ENCODE results near the gene TGM1.
"Not testable (repeated sequence)": the region's sequence is repeated elsewhere in the genome, so short reads cannot be mapped to it uniquely, and the experiment has no call there.

Gene TGM1

DNA sequence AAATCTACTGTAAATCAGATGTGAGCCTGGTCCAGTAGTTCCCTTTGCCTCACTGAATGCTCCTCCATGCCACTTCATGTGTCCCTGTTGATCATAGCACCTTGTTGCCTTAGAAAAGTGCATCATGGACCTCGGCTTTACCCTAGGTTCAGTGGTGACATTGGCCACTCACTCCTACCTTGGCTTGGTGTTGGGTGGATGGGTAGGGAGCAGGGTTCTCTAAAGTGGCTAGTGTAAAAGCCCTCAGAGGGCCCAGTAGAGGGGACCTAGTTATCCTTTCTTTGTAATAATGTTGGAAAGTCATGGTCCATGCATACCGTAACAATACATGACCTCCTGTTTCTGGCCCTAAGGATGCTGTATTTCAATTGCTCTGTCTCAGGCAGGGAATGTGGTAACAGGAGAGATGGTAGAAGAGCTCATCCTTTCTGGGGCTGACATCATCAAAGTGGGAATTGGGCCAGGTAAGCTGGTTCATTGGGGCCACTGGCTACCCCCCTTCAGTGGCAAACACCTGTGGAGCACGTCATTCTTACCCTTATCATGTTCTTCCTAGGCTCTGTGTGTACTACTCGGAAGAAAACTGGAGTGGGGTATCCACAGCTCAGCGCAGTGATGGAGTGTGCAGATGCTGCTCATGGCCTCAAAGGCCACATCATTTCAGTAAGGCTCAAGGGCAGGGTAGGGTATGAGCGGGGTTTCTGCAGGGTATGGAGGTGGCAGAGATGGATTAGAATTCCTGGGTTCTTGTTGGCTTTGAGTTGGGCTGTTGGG lies 26.1 kb downstream of the TGM1 start:
- in situ Hi-C loops (cut with MboI; ENCODE audit: low sequenced_read_pairs) = loop anchor here (25.0 kb wide), 1 partner anchor 200 kb away; the partner anchor contains the start of genes CBLN3, KHNYN and SDR39U1

DNA sequence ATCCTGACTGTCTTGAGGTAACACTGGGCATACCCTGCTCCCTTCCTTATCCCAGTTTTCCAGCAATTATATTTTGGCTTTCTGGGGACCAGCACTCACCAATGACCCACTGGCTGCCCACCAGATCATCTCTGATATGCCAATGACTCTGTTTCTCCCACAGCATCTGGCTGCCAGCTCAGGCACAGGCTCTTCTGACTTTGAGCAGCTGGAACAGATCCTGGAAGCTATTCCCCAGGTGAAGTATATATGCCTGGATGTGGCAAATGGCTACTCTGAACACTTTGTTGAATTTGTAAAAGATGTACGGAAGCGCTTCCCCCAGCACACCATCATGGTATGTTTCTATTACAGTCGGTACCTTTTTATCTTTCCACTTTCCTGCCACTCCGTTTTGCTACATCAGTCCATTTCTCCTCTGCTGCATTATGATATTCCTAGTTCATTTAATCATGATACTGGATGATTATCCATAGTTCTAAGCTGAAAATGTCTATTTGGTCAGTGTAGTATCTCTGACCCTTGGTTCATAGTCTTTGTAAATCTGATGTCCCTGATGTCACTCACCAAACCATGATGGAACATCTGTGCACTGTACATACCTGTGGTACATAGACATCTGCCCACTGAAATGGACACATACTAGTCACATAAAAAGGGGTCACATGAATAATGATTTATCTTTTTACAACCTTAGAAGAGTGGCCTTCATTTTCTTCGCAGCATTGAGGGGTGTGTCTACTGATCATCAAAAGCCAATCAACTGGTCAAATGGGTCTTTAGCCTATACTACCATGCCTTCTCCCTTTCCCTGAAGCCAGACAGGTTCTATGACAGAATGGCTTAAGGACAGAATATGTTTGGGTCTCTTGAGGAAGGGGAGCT lies 26.9 kb downstream of the TGM1 start:
- in situ Hi-C loops (cut with MboI; ENCODE audit: low sequenced_read_pairs) = loop anchor here (25.0 kb wide), 1 partner anchor 201 kb away; the partner anchor contains the start of genes CBLN3, KHNYN and SDR39U1

DNA sequence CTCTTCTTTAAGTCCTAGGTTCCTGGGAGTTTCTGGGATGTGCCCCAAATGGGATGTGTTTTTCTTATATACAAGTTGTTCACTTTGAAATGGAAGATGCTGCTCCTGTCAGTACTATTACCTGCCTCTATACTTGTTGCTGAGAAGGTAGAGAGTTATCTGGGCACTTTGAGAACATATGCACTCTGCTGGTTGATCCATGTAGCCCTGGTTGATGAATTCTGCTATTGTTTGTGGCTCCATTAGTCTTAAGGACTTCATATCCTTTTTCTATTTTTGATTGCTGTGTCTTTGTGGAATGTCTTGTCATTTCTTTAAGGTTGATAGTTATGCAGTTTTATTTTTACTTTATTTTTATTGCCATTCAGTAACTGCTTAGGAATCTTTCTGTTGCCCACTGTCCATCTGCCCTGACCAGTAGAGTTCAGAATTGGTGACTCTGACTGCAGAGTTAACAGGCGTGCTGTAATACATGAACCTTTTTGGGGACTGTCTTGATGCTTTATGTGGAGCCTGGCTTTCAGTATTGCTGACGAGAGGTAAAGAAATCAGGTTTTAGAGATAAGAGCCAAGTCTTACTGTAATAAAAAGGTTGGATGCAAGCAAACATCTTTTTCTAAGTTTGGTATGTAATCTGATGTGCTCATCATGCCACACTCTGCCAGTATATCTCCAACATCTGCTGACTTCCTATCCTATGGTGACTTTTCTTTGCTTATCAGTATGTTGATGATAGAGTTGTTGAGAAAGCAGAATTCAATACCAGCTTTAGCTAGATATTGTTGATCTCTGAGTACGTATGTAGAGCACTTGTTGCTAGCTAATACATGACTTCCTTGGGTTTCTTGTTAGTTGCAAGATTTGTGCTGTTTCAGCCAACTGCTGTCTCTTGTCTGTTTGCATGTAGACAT lies 28.6 kb downstream of the TGM1 start:
- in situ Hi-C loops (cut with MboI; ENCODE audit: low sequenced_read_pairs) = loop anchor here (25.0 kb wide), 1 partner anchor 203 kb away; the partner anchor contains the start of genes CBLN3, KHNYN and SDR39U1

- in situ Hi-C loops (cut with MboI; ENCODE audit: low sequenced_read_pairs) = loop anchor here (25.0 kb wide), 1 partner anchor 204 kb away; the partner anchor contains the start of genes CBLN3, KHNYN and SDR39U1
Observed at GRCh38 chr14:24233538-24233866, 29.5 kb downstream of the TGM1 start.

DNA sequence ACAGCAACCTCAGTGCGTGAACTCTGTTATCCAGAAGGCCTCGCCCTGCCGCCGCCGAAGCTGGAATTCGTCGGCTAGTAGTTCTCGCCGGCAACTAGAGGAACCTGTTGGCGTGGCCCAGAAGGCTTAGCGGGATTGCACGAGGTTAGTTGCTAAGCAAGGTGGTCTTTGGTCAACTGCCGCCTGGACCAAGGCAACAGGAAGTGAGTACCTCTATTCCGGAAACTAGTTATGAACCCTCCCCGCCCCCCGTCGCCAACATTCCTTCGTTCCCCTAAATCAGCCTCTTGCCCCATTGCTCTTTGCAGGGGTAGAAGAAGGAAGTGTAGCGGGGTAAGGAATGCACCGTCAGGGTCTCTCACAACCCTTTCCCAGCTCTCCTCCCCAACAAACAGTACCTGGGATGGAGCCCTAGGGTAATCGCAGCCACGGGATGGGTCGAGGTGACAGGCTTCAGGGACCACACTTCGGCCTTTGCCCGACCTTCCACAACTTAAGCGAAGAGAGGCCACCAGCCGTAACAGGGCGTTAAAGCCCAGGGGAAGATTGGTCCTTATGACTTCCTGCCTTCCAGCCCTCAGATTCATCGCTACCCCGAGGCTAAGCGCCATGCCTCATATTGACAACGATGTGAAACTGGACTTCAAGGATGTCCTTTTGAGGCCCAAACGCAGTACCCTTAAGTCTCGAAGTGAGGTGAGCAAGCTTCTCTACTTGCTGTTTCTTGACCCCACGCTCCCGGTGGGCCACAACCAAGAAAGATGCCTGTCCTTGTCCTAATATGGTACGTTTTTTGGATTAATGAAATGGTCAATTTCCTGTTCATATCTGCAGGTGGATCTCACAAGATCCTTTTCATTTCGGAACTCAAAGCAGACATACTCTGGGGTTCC lies 30.1 kb downstream of the TGM1 start, which contains the start of gene GMPR2:
TSS of gene GMPR2 (plus strand) at position 285 of the 893 bp plus-strand sequence. CDS start at position 610, 325 bp downstream.
- in situ Hi-C loops (cut with MboI; ENCODE audit: low sequenced_read_pairs) = loop anchor here (25.0 kb wide), 1 partner anchor 204 kb away; the partner anchor contains the start of genes CBLN3, KHNYN and SDR39U1

- in situ Hi-C loops (cut with MboI; ENCODE audit: low sequenced_read_pairs) = loop anchor here (25.0 kb wide), 1 partner anchor 205 kb away; the partner anchor contains the start of genes CBLN3, KHNYN and SDR39U1
Observed at GRCh38 chr14:24232121-24232644, 30.8 kb downstream of the TGM1 start, which contains the start of gene NEDD8. Gene NEDD8 (minus strand): TSS chr14:24232367. CDS start chr14:24232267, 100 bp downstream.

DNA sequence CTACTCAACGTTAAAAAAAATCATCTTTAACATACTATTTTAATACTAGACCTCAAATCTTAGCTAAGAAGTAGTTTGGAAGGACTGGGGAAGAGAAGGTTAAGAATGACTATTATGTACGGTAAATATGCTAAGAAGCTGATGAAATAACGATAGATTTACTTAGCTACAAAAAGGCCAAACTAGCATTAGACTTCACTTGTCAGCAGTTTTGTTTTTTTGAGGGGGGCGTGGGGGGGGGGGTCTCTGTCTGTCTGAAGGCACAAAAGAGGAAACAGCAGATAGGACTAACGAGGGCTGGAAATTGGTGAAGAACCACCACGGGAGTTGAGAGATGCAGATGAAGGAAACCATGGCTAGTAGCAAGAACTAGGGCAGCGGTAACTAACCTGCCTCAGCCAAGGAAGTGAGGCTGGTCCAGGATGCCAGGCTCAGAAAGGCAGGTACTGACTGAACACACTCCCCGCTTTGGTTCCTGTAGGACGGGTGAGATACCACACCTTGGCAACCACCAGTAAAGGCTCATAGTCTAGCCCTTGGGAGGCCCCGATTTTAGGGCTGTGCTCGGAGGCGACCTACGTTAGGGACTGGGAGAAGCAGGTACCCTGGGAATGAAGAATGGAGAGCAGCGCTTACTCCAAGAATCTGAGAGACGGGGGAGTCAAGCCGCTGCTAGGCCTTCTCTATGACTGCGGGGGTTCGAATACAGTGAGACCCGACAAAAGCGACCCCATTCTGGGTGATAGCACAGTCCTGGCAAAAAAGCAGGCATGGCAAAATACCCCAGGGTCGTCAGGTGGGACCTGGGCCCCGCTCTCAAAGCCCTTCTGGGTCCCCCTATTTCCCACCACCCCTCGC lies 31.5 kb downstream of the TGM1 start:
- in situ Hi-C loops (cut with MboI; ENCODE audit: low sequenced_read_pairs) = loop anchor here (25.0 kb wide), 1 partner anchor 206 kb away; the partner anchor contains the start of genes CBLN3, KHNYN and SDR39U1

GRCh38 chr14:24228902-24229301 lies 34.1 kb downstream of the TGM1 start:
- in situ Hi-C loops (cut with MboI; ENCODE audit: low sequenced_read_pairs) = loop anchor here (25.0 kb wide), 1 partner anchor 208 kb away; the partner anchor contains the start of genes CBLN3, KHNYN and SDR39U1

DNA sequence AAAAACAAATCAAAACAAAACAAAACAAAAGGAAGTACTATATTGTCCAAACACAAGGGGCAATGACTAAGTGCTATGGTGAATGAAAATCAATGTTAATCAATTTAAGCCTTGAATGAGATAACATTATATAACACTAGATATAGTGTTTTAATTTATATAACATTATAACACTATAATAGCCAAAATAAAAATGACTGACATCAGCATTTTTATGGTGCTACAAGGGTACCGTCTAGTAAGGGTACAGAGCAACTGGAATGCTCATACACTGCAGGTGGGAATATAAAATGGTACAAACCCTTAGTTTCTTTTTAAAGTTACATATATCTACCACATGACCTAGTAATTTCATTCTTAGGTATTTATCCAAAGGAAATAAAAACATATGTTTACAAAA lies 36.5 kb downstream of the TGM1 start:
- in situ Hi-C loops (cut with MboI; ENCODE audit: low sequenced_read_pairs) = loop anchor here (25.0 kb wide), 1 partner anchor 211 kb away; the partner anchor contains the start of genes CBLN3, KHNYN and SDR39U1

GRCh38 chr14:24224618-24225071 lies 38.3 kb downstream of the TGM1 start:
- in situ Hi-C loops (cut with MboI; ENCODE audit: low sequenced_read_pairs) = loop anchor here (25.0 kb wide), 1 partner anchor 213 kb away; the partner anchor contains the start of genes CBLN3, KHNYN and SDR39U1

DNA sequence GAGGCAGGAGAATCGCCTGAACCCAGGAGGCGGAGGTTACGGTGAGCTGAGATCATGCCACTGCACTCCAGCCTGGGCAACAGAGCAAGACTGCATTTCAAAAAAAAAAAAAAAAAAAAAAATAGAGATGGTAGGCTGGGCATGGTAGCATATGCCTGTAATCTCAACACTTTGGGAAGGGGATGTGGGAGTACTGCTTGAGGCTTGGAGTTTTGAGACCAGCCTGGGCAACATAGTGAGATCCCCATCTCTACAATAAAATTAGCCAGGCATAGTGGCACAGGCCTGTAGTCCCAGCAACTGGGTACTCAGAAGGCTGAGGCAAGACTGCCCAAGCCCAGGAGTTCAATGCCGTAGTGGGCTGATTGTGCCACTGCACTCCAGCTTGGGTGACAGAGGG lies 40.0 kb downstream of the TGM1 start:
- in situ Hi-C loops (cut with MboI; ENCODE audit: low sequenced_read_pairs) = not testable (repeated sequence)

DNA sequence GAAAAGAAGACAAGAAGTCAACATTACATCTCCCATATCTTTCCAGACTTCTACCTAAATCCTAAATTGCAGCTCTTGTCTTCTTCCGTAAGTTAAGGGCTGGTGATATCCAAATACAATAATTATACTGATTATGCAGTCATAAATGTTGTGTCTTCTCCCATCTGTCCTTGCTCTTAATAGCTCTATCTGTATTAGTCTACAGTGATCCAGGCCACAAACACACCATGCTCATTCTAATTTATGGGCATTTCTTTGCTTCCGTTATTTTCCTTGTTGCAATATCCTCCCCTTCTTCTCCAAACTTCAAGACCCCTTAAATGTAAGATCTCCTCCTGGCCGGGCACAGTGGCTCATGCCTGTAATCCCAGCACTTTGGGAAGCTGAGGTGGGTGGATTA lies 43.5 kb downstream of the TGM1 start:
- in situ Hi-C loops (cut with MboI; ENCODE audit: low sequenced_read_pairs) = no loop called here

GRCh38 chr14:24219080-24219479 lies 43.9 kb downstream of the TGM1 start:
- in situ Hi-C loops (cut with MboI; ENCODE audit: low sequenced_read_pairs) = no loop called here

DNA sequence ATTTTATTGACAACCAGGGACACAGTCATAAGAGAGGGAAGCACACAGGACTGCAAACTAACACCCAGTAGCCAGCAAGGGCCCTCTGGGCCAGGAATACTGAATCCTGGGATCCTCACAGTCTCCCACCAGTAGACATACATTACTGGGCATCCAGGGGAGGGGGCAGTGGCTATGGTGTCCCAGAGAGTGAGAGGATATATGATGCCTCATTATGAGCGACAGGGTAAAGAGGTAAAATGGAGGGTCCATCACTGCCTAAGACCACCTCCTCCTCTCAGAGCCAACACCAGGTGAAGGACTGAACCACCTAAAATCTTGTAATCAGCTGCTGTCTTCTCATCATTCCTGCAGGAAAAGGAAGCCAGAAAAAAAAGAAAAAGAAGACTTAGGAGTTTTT lies 46.1 kb downstream of the TGM1 start:
- in situ Hi-C loops (cut with MboI; ENCODE audit: low sequenced_read_pairs) = not testable (repeated sequence)

GRCh38 chr14:24216345-24216699 lies 46.7 kb downstream of the TGM1 start:
- in situ Hi-C loops (cut with MboI; ENCODE audit: low sequenced_read_pairs) = no loop called here

- in situ Hi-C loops (cut with MboI; ENCODE audit: low sequenced_read_pairs) = no loop called here
Observed at GRCh38 chr14:24215495-24216344, 47.3 kb downstream of the TGM1 start, which contains the start of gene MDP1. Gene MDP1 (minus strand): TSS chr14:24216066. CDS start chr14:24215955, 111 bp downstream.

All from HL-60/S4 treated with phorbol 12-myristate 13-acetate at 8.2 ng/mL for 4 days and 3 days (cell line).